T47D (cell line): ENCODE data around the gene CHMP4B.

Source experiments
- DNase-seq, 2 experiments: peaks; one replicate each; pipeline versions ENCODE4 v3.0.0 to v3.0.0-alpha.2; 2011 to 2012; ENCODE audit warnings: low read depth in 1 of 2, low spot score in 1 of 2
- JUND ChIP-seq: IDR thresholded peaks from 2 replicates; pipeline ENCODE4 v1.6.1; 2012; ENCODE audit warnings: low read depth
- in situ Hi-C: cut with HindIII; loops from 2 replicates; pipeline ENCODE4 v1.10.0; 2016; ENCODE audit warnings: low sequenced_read_pairs, low pct_unique_long_range_greater_than_20kb

CHMP4B gene

DNA sequence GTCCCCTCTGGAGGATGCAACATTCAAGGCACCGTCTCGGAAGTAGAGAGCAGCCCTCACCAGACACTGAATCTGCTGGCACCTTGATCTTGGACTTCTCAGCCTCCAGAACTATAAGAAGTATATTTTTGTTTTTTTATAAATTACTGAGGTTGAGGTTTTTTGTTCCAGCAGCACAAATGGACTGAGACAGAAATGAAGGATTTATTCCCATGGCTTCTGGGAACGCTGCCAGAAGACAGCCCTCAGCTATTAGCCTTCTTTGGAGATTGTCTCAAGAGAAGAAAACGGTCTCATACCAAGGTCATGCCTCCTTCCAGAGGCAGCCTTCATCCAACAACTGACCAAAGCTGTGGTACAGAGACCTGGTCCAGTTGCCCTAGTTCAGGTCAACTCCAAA is 85.4 kb downstream of the CHMP4B start:
- in situ Hi-C loops = no loop called here
- DNase-seq = no peak

DNA sequence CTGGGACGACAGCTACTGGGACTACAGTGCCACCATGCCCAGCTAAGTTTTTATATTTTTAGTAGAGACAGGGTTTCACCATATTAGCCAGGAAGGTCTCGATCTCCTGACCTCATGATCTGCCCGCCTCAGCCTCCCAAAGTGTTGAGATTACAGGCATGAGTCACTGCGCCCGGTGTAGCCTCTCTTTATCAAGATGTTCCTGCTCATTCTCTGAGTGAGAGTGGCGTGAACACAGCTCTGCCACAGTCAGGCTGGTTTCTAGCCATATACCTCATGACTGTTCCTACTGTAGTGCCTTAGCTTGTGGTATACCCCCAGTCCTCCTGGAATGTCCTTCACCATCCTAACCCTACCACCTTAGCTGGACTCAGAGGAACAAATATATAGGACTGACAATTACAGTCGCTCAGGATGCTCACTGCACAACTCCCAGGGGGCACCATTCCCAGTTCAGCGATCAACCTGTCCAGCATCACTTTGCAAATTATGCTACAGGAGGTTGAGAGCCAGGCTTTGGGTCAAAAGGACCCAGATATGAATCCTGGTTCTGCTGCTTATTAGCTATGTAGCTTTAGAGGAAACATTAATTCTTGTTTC is 86.3 kb downstream of the CHMP4B start:
- no peak for TF ChIP-seq JUND
- in situ Hi-C loops = no loop called here
- peak; percentile 27 to 41 for DNase-seq

More for the DNA sequence above, 85.4 kb downstream of the CHMP4B start:
- no peak for TF ChIP-seq JUND

DNA sequence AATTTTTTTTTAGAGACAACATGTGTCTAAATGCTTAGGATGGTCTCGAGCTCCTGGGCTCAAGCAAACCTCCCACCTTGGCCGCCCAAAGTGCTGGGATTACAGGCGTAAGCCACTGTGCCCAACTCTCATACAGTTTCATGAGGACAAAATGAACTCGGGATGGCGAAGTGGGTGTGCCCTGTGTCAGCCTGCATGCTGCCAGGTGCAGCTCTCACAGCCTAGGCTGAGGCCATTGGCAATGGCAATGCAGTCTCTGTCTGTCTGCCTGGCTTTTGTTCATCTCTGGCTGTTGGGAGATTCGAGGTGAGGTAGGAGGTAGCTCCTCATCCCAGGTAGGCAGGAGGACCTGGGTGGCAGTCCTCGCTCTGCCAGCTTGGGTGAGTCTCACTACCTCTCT is 88.0 kb downstream of the CHMP4B start:
- DNase-seq = no peak
- TF ChIP-seq JUND = no peak
- in situ Hi-C loops = no loop called here

DNA sequence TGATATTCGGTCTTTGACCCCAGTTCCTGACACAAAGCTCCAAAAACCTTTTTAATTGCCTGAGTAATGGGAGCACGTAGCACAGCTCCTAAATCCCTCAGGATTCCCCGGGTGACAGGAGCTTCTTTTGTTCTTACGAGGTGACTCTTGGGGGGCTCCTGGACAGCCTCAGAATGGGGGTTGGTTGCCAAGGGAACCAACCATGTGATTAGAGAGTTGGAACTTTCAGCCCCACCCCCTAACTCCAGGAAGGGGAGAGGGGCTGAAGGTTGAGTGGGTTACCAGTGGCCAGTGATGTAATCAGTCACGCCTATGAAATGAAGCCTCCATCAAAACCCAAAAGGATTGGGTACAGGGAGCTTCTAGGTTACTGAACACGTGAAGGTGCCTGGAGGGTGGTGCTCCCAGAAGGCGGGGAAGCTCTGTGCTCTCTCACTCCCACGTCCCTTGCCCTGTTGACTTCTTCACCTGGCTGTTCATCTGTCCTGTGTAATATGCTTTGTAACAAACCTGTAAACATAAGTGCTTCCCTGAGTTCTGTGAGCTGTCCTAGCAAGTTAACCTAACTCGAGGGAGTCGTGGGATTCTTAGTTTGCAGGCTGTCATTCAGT is 89.5 kb downstream of the CHMP4B start:
- in situ Hi-C loops = no loop called here
- no peak for TF ChIP-seq JUND

DNA sequence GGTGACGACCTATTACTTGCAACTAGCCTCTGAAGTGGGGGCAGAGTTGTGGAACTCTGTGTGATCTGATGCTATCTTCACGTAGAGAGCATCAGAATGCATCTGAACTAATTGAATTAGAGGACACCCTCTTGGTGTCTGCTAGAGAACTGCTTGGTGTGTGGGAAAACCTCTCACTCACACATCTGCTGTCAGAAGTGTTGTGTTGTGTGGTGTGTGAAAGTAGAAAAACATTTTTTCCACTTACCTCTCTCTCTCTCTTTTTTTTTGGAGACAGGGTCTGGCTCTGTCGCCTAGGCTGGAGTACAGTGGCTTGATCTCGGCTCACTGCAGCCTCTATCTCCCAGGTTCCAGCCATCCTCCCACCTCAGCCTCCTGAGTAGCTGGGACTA is 90.0 kb downstream of the CHMP4B start:
- TF ChIP-seq JUND = no peak
- no peak for DNase-seq
- in situ Hi-C loops = no loop called here

More for the DNA sequence above, 89.5 kb downstream of the CHMP4B start:
- no peak for DNase-seq

DNA sequence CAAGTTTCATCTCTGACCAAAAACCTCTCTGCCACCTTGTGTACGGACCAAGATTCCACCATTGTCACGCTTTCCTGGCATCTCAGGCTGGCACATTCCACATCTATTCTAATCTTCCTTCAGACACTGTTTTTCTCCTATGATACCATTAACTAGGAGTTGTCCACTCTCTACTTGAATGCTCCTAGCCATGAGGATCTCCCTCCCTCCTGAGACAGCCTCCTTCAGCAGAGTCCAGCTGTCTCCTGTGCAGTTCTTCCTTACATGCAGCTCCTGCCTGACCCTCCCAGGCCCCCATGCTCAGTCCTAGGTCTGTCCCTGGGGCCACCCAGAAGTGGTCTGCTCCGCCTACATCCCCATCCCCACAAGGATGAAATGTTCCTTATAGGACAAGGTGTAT is 90.9 kb downstream of the CHMP4B start:
- in situ Hi-C loops = no loop called here

More for the DNA sequence above, 90.9 kb downstream of the CHMP4B start:
- no peak for DNase-seq
- TF ChIP-seq JUND = no peak
